Myocyte (in vitro differentiated cells): ENCODE results near the gene LCN1. TPM values are rescaled to one million over a fixed set of nuclear protein-coding genes. Genes with fewer than 3 reads are reported as not detected.
A peak's percentile ranks its signal among the peaks of the same experiment; 100 is the strongest.
"Not testable (repeated sequence)": the region's sequence is repeated elsewhere in the genome, so short reads cannot be mapped to it uniquely, and the experiment has no call there.

Source experiments
- DNase-seq: peaks from one replicate; pipeline ENCODE4 v3.0.0-alpha.2; 2012; ENCODE audit warnings: low read depth
- total RNA-seq: library from RNA; depleted of rRNA; stranded (reverse); fragments of >200 nt; gene quantifications from 2 replicates; pipeline ENCODE4 v1.2.3, GENCODE V29; 2014

Gene LCN1
- total RNA-seq, 1 donor from 2014 or later: not detected

DNA sequence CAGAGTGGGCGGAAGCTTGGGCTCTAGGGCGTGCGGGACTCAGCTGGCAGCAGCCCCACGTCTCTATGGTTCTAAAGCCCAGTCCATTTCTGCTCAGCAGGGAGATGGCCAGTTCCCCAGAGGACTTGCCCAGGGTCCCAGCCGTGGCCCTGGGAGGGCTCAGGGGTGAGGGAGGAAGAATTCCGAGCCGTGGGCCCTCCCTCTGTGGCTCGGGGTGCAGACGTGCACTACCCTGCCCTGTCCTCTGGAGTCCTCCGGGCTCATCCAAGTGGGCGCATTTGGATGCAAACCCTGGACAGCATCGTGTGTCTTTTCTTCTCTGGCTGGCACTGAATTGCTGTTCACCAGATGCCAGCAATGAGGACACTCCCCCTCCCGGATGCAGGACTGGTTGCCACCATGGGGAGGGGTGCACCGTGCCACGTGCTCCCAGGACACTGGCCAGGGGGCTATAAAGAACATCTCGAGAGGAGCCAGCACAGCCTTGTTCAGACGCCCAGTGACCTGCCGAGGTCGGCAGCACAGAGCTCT lies 24.5 kb downstream of the LCN1 start, which contains the start of gene OBP2A:
OBP2A (plus strand) TSS at position 481 of the 531 bp plus-strand sequence. CDS start 55 bp downstream, outside the sequence.
- DNase-seq: not testable (repeated sequence)

DNA sequence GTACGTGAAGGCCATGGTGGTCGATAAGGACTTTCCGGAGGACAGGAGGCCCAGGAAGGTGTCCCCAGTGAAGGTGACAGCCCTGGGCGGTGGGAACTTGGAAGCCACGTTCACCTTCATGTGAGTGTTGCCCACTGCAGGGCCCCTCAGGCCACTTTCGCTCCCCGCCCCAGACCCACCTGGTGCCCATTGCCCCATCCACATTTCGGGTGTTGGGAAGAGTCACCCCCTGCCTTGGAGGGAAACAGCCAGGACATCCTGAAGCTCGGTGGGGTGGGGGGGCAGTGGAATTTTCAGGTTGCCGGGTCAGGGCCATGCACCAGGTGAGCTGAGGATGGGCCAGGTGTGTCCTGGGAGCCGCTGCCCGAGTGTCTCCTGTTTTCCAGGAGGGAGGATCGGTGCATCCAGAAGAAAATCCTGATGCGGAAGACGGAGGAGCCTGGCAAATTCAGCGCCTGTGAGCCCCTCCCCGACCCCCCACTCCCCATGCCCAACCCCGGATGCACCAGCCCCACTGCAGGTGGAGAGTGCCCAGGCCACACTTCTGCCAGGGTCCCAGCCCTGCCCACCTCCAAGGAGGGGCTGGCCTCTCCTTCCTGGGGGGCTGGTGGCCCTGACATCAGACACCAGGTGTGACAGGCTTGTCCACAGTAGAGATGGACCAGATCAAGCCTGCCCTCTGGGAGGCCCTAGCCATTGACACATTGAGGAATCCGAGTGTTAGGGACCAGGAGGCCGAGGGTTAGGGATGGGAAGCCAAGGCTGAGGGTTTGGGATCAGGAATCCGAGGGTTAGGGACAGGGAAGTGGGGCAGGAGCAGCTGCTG lies 25.8 kb downstream of the LCN1 start:
- not testable (repeated sequence) for DNase-seq

GRCh38 chr9:135547756-135548736 lies 26.8 kb downstream of the LCN1 start:
- DNase-seq: no peak

DNA sequence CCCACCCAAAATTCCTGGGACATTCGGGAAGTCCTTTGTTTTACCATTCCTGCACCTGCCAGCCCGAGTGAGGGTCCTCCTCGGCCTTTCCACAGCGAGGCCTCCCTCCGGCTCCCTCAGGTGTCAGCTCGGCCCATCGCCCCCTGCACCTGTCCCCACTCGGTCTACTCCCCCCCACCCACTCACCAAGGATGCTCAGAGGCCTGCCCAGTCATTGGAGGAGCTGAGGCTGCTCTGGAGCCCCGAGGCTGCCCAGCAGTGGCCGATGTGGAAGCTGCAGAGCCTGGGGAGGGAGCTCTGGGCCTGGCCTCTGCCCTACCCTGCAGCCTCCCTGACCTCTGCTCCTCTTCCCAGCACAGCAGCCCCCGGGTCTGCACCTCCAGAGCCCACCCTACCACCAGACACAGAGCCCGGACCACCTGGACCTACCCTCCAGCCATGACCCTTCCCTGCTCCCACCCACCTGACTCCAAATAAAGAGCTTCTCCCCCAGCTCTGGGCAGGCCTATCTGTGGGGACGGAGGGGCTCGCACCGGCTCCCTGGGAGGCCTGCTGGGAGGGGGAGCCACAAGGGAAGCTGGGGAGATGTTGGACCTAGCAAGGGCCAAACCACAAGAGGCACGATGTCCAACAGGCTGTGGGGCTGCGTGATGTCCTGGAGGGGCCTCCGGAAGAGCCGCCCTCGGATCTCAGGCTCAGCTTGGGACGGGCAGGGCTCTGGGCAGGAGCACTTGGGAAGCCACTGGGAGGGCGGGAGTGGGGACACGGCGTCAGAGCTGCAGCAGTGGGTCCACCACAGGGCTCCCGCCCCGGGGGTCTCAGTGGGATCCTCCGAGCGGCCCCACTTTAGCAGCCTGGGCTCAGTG lies 28.5 kb downstream of the LCN1 start:
- DNase-seq: not testable (repeated sequence)

DNA sequence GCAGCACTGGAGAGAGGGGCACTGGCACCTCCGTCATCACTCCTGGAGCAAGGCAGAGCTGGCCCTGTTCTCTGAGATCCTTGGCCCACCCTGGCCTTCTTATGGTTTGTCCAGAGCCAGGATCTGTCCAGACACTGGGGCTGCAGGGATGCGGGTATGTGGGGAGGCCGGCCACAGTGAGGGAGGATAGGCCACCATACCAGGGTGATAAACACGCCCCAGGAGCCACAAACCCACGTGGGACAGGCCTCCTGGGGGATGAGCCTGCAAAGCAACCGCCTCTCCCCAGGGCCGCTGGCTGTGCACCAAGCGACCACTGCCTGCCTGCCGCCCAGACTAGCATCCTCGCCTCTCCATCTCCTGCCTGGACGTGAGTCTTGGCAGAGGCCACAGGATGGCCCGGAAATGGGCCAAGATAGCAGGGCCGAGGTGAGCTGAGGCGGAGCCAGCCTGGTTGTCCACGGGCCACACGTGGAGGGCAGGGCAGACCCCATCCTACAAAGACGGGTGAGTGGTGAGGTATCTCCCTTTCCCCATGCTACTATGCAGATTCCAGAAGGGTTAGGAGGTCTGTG lies 29.2 kb downstream of the LCN1 start:
- DNase-seq: no peak

GRCh38 chr9:135551031-135551430 lies 29.8 kb downstream of the LCN1 start:
- peak; percentile 55 for DNase-seq

GRCh38 chr9:135551456-135551855 lies 30.2 kb downstream of the LCN1 start:
- DNase-seq: no peak

DNA sequence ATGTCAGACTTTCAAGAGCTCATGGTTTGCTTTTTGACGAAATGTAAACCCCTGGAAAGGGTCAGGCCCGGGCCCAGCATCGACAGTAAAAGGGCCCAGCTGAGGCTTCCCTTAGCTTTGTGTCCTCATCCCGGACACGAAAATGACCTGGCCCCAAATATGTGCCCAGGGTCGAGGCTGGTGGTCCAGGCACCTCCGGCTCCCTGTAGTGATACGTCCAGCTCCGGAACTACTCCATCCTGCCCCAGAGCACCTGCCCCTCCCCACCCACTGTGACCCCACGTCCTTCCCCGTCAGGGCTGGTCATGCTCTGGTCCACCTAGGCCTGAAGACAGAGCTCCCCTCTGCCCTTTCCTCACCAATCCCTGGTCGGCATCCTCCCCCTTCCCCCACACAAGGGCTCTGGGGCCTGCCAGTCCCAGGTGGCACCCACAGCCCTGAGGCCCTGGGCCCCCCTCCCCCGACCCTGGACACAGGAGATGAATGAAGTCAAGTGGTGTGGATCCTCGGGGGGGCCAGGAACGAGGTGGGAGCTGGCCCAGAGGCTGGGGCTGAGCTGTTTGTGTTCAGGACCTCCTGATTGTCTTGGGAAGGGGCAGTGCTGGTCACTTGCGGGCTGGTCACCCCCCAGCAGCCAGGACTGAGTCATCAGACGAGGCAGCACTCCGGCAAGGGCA lies 30.9 kb downstream of the LCN1 start:
- no peak for DNase-seq

DNA sequence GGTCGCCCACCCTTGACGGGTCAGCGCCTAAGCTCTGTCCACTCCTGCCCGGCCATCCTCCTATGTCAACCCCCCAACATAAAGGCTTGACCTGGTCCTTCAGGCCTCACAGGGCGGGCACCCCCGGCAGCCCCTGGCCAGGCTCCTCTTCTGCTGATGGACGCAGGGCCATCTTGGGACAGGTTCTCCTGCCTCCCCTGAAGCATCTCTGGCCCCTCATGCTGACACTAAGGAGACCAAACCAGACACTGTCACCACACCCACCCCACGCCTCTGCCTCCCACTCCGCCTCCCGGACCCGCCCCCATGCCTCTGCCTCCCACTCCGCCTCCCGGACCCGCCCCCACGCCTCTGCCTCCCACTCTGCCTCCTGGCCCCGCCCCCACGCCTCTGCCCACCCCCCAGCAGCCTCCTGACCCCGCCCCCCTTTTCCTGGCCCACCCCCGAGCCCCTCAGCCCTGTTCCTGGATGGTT lies 31.5 kb downstream of the LCN1 start:
- no peak for DNase-seq

GRCh38 chr9:135554718-135555117 lies 33.5 kb downstream of the LCN1 start:
- no peak for DNase-seq

GRCh38 chr9:135555203-135555602 lies 34.0 kb downstream of the LCN1 start:
- DNase-seq: no peak

- DNase-seq: no peak
Measured at GRCh38 chr9:135555910-135556309, 34.7 kb downstream of the LCN1 start.

DNA sequence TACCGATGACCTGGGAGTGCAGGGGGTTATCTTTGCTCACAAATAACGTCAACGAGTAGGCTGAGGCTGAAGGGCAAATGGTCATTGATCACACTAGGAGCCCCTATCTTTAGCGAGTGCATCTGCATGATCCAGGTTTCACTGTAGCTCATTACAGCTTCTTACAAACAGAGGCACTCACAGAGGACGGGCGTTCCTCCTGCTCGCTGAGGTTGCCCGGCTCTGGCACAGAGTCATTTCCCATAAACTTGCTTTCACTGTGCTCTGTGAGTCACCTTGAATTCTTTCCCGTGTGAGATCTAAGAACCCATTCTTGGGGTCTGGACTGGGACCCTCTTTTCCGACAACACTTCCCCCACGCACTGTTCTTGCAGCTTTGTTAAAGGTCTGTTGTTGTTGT lies 38.4 kb downstream of the LCN1 start:
- DNase-seq: no peak

GRCh38 chr9:135561391-135562234 lies 40.4 kb downstream of the LCN1 start, which contains the start of gene PAEP:
PAEP (plus strand) TSS chr9:135561756.
- no peak for DNase-seq

- DNase-seq: no peak
Measured at GRCh38 chr9:135562235-135562745, 41.0 kb downstream of the LCN1 start.

DNA sequence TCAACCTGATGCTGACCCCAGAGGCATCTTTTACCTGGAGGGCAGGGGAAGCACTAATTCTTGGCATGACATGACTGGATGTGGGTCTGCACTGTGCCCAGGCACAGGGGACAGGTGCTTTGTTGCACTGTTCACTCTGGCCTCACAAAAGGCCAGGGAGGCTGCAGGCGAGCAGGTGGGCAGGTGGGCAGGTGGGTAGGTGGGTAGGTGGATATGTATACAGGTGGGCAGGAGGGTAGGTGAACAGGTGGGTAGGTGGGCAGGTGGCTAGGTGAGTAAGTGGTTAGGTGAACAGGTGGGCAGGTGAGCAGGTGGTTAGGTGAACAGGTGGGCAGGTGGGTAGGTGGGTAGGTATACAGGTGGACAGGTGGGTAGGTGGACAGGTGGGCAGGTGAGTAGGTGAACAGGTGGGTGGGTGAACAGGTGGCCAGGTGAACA lies 41.8 kb downstream of the LCN1 start:
- DNase-seq: no peak

DNA sequence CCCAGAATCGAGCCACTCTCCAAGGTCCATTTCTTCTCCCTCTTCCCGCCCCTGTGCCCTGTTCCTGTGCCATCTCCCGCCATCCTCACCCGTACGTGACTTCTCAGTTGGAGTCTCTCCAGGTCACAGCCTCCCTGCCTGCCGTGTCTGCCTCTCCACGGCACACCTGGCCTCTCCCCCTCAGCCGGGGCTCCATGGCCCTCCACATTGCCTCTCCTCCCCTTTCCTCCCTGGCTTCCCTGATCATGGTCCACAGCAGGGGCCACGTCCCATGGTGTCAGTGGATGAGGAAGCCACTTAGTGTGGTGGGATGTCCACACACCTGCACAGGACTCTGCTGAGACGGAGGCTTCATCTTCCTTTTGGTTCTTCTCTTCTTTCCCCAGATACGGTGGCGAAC lies 42.6 kb downstream of the LCN1 start:
- DNase-seq: no peak

- DNase-seq: no peak
Measured at GRCh38 chr9:135565141-135565628, 43.9 kb downstream of the LCN1 start.
